Esophagus muscularis mucosa (tissue), 3 donors: ENCODE data around the gene LRFN5.
"Not testable (repeated sequence)": the region's sequence is repeated elsewhere in the genome, so short reads cannot be mapped to it uniquely, and the experiment has no call there.

Experiments
- CTCF ChIP-seq, 3 experiments: fragments of 200-600 bp in 2 of 3; fragments of 450-650 bp in 1 of 3; sonication (generic) in 2 of 3; IDR thresholded peaks; one replicate each; pipeline ENCODE4 v1.5.1; 2017 to 2019; ENCODE audit warnings: antibody characterized with exemption in 3 of 3, mild to moderate bottlenecking in 2 of 3, moderate library complexity in 1 of 3
- POLR2A ChIP-seq: fragments of 450-650 bp; IDR thresholded peaks from one replicate; pipeline ENCODE4 v1.6.1; 2017; ENCODE audit warnings: antibody characterized with exemption, moderate library complexity, mild to moderate bottlenecking, low read depth

GRCh38 chr14:41750575-41750974 lies 143.9 kb downstream of the LRFN5 start:
- TF ChIP-seq CTCF (IDR thresholded peaks at IDR 0.05); POLR2A: not testable (repeated sequence)
